Left lung (tissue), 10 donors: ENCODE results near the gene TSPAN32. TPM values are rescaled to one million over a fixed set of nuclear protein-coding genes. Genes with fewer than 3 reads are reported as not detected.

Experiments
- ATAC-seq: fragments of 200-7000 bp; cut with Tn5 transposase; one replicate; pipeline ENCODE4 v1.9.1; 2020; ENCODE audit warnings: moderate library complexity
- DNase-seq, 4 donors: peaks; one replicate each; pipeline ENCODE4 v3.0.0-alpha.2; 2013 to 2020
- H3K27ac ChIP-seq, 2 donors: fragments of 200-600 bp; sonication (generic) in 1 of 2; one replicate each; pipeline versions ENCODE4 v1.5.0 to v1.8.0; 2020 to 2021
- H3K27me3 ChIP-seq, 2 donors: fragments of 200-600 bp; sonication (generic) in 1 of 2; one replicate each; pipeline versions ENCODE4 v1.5.0 to v1.8.0; 2020 to 2021
- H3K36me3 ChIP-seq, 2 donors: fragments of 200-600 bp; sonication (generic) in 1 of 2; one replicate each; pipeline versions ENCODE4 v1.5.0 to v1.8.0; 2020 to 2021
- H3K4me1 ChIP-seq, 2 donors: fragments of 200-600 bp; one replicate each; pipeline ENCODE4 v1.8.0; 2021
- H3K4me3 ChIP-seq, 2 donors: fragments of 200-600 bp; sonication (generic) in 1 of 2; one replicate each; pipeline versions ENCODE4 v1.5.0 to v1.8.0; 2020 to 2021; ENCODE audit warnings: mild to moderate bottlenecking in 1 of 2
- H3K9me3 ChIP-seq, 2 donors: fragments of 200-600 bp; sonication (generic) in 1 of 2; one replicate each; pipeline versions ENCODE4 v1.5.0 to v1.8.0; 2020 to 2021
- CTCF ChIP-seq, 2 donors: fragments of 200-600 bp; sonication (generic) in 1 of 2; IDR thresholded peaks; one replicate each; pipeline versions ENCODE4 v1.5.0 to v1.8.0; 2021; ENCODE audit warnings: antibody characterized with exemption in 2 of 2
- intact Hi-C, 2 donors: fragments of 100-400 bp; cut with DNase I; formaldehyde crosslinking; loops; one replicate each; pipeline versions ENCODE4 v1.11.2 to v1.14.2; 2022
- polyA plus RNA-seq, 6 donors: library from polyadenylated mRNA; unstranded; fragments of 120-200 nt; gene quantifications; one replicate each; pipeline ENCODE4 v1.2.1, GENCODE V29; 2013; ENCODE audit not compliant: insufficient read length in 6 of 6
- total RNA-seq, 2 donors: library from RNA; stranded (reverse); fragmentation: NEBNext Ultra II Directional; extraction: Animal tissue kit (Norgen Biotek cat#: 25700); gene quantifications; one replicate each; pipeline ENCODE4 v1.2.1, GENCODE V29; 2021
- donor health status: DM: no; HTN: yes; CAD: no.
- donor health status: DM: no; HTN: no; CAD: no.

TSPAN32 gene
- total and polyA plus RNA-seq, 8 donors, result 3.7 to 6.3 (median 4.2) TPM

- H3K36me3 ChIP-seq, result no peaks in the 10 kb centered on the region
- H3K9me3 ChIP-seq, result no peaks in the 10 kb centered on the region
- H3K4me1 ChIP-seq, result no peaks in the 10 kb centered on the region
- no peak for TF ChIP-seq CTCF (IDR thresholded peaks at IDR 0.05)
- no peaks in the 10 kb centered on the region for H3K27me3 ChIP-seq
- intact Hi-C loops, result no loop called here
- ATAC-seq (no peak), DNase-seq (peak in 1 of 4 donors; percentile 41)
- H3K27ac ChIP-seq, result no peak overlapping the region
- no peak overlapping the region for H3K4me3 ChIP-seq
Observed at GRCh38 chr11:2360081-2360642, 58.3 kb downstream of the TSPAN32 start.

- Histone ChIP-seq H3K27me3 (no peaks in the 10 kb centered on the region), H3K4me1 (no peaks in the 10 kb centered on the region), H3K36me3 (no peaks in the 10 kb centered on the region), H3K9me3 (no peaks in the 10 kb centered on the region), H3K27ac (no peak overlapping the region), H3K4me3 (no peak overlapping the region)
- no peak for TF ChIP-seq CTCF (IDR thresholded peaks at IDR 0.05)
- no peak for ATAC-seq
- intact Hi-C loops, result no loop called here
- DNase-seq, result no peak
Observed at GRCh38 chr11:2361565-2361964, 59.8 kb downstream of the TSPAN32 start.

- no peak overlapping the region for H3K4me3 ChIP-seq
- intact Hi-C loops, result no loop called here
- H3K9me3 ChIP-seq, result no peaks in the 10 kb centered on the region
- H3K36me3 ChIP-seq, result no peaks in the 10 kb centered on the region
- no peak for TF ChIP-seq CTCF (IDR thresholded peaks at IDR 0.05)
- DNase-seq, result peak in 1 of 4 donors; percentile 34
- ATAC-seq, result no peak
- H3K27me3 ChIP-seq, result no peaks in the 10 kb centered on the region
- H3K27ac ChIP-seq, result no peak overlapping the region
- no peaks in the 10 kb centered on the region for H3K4me1 ChIP-seq
Observed at GRCh38 chr11:2362414-2362813, 60.6 kb downstream of the TSPAN32 start.

- no peaks in the 10 kb centered on the region for H3K4me1 ChIP-seq
- ATAC-seq, result no peak
- H3K27ac ChIP-seq, result no peak overlapping the region
Observed at GRCh38 chr11:2363130-2363529, 61.3 kb downstream of the TSPAN32 start.

More at GRCh38 chr11:2363130-2363529, 61.3 kb downstream of the TSPAN32 start:
- intact Hi-C loops, result no loop called here
- no peak for TF ChIP-seq CTCF (IDR thresholded peaks at IDR 0.05)
- Histone ChIP-seq H3K36me3 (no peaks in the 10 kb centered on the region), H3K9me3 (no peaks in the 10 kb centered on the region), H3K27me3 (no peaks in the 10 kb centered on the region), H3K4me3 (no peak overlapping the region)
- peak in 1 of 4 donors; percentile 34 for DNase-seq
